Daoy (cell line): Measurements from ENCODE around the gene GGTLC1. TPM values are rescaled to one million over a fixed set of nuclear protein-coding genes. Genes with fewer than 3 reads are reported as not detected.
"Not testable (repeated sequence)": the region's sequence is repeated elsewhere in the genome, so short reads cannot be mapped to it uniquely, and the experiment has no call there.

Experiments
- DNase-seq: peaks from one replicate; pipeline ENCODE4 v3.0.0-alpha.2; 2015; ENCODE audit warnings: low read depth
- total RNA-seq: library from RNA; depleted of rRNA; stranded (reverse); fragments of >200 nt; shearing (Covaris generic); gene quantifications from 2 replicates; pipeline ENCODE4 v1.2.3, GENCODE V29; 2014

GGTLC1 gene
- total RNA-seq, 1 experiment from 2014 or later, result not detected

DNA sequence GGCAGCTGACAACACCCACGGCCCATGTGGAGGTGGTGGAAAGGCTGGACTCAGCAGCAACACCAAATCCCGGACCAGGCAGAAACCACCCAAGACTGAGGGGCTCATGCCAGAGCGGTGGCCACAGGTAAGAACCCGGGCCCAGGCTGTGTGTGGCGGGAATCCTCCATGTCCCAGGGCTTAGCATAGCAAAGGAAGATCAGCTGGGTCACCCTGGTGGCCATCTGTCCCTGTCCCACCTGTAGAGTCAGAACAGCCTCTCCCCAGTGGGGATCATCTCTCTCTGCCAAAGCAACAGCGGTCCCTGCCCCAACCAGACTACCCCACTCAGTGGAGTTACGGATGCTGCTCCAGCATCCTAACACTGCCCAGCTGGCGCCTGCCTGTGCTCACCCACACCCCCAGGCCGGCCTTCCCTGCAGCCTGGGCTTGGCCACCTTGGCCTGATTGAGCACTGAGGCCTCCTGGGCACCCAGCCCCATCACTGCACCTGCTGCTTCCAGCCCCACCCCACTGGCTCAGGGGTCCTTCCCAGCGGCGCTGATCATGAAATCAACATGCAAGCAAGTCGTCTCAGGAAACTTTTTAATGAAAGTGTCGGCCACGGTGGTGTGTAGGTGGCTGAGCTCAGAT lies 5.5 kb upstream of the GGTLC1 start:
- DNase-seq, result not testable (repeated sequence)

DNA sequence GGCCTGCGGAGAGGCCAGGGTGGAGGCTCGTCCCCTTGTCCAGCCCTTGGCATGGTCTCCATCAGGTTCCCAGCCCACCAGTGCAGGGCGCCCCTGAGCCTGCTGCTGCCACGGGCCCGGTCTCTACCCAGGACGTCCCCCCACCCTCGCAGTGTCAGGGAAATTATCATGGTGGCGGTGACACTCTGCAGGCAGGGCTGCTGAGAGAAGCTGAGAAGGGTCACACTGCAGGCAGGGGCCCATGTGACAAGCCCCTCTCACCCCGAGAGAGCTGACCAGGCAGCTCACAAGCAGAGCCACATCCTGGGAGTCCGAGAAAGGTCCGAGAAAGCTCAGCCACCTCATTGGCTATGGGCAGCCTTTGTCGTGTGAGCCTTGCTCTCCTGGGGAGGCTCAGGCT lies 4.9 kb upstream of the GGTLC1 start:
- DNase-seq, result not testable (repeated sequence)

DNA sequence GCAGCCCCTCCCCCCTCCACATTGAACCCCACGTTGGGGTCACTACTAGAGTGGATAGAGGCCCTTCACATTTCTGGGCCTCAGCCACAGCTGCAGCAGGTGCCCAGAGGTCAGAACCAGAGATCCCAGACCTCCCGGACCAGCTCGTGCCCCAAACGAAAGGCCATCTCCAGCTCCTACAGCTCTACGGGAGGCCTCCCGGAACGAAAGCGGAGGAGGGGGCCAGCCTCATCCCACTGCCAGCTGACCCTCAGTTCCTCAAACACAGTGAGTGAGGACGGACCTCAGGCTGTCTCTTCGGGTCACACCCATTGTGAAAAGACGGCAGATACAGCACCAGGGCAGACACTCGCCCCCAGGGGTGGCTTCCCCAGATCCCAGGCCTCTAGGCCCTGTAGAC lies 1.7 kb upstream of the GGTLC1 start:
- DNase-seq, result not testable (repeated sequence)

DNA sequence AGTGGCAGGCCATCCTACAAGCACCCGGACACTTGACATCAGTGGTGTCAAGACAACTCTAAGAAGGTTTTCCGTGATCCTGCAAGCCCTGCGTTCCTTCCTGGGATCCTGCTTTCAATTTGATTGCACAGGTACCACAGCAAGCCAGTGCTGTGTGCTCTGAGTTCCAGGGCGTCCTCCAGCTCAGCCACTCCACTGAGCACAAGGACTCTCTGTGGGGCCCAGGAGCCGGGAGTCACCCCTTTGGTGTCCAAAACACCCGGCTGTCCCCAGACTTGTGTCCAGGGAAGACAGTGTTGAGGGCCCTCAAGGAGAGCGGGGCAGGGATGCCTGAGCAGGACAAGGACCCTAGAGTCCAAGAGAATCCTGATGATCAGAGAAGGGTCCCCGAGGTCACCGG lies 387 bp upstream of the GGTLC1 start:
- DNase-seq, result not testable (repeated sequence)

DNA sequence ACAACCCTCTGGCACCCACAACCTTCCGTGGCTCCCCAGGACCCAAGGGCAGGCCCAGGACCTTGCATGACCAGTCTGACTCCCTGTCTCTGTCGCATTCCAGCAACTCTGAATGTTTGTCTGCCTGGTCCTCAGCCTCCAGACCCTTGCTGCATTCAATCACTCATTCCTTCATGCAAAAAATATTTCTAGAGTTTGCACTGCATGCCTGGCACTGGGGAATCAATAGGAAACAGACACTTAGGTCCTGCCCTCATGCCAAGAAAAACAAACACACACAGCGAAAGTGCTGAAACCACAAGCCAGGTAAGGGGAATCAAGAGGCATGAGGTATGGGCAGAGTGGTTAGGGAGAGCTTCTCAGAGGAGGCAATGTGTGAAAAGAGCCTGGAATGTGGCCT lies 1.9 kb downstream of the GGTLC1 start:
- DNase-seq, result not testable (repeated sequence)

DNA sequence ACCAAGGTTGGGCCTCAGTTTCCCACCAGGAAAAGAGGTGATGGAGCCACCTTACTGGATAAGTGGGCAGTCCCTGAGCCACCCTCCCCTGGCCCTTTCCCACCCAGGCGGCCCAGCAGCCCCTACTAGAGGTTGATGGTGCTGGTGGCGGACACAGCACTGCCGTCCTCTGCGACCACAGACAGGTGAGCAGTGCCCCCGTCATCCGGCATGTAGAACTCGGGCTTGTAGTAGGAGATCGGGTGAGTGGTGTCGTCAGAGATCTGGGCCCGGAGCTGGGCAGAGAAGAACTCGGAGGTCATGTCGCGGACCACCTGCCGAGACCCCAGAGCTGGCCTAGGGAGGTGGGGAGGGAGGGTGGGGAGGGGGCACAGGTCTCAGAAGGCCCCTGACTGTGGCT lies 2.3 kb downstream of the GGTLC1 start:
- DNase-seq, result not testable (repeated sequence)

DNA sequence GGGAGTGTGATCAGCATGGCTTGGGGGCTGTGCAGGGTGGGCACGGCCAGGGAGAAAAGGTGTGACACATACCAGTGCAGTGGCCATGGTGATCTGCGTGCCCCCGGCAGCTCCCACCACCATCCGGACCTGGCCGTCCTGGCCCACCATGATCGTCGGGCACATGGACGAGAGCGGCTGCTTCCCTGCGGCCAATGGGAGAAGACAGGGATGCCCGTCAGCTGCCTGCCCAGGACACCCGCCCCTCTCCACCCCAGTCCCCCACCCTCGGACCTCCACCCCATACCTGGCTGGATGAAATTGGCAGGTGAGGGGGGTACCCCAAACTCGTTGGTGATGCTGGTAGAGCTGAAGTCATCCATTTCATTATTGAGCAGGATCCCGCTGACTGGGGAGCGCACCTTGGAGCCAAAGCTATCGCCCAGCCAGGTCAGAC lies 2.8 kb downstream of the GGTLC1 start:
- DNase-seq, result not testable (repeated sequence)

DNA sequence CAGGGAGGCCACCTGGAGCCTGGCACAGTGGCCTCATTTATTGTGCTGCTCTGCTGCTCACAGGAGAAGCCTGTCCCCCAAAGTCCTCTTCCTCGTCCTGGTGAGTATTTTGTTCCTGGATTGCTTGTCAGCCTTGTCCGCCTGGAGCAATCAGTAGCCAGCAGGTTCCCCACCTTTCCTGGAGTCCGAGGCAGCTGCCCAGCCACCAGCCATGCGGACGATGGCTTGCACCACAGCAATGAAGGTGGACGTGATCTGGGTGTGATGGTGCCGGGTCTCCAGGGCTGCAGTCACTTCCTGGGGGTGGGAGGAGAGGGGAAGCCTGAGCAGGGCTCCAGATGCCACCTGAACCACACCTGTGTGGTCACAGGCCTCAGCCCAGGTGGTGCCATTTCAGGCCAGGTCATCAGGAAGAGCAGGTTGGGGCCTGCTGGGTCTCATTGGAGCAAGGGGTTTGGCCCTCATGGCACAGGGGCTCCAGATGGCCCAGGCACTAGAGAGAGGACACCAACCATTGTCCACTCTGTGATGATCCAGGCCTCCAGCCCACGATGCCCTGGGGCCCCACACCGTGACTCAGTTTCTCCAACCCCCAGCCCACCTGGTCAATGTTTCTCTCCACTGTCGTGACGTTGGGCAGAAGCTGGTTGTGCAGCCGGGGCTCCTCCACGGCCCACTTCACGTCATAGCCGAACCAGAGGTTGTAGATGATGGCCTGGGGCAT lies 3.4 kb downstream of the GGTLC1 start:
- DNase-seq, result not testable (repeated sequence)

DNA sequence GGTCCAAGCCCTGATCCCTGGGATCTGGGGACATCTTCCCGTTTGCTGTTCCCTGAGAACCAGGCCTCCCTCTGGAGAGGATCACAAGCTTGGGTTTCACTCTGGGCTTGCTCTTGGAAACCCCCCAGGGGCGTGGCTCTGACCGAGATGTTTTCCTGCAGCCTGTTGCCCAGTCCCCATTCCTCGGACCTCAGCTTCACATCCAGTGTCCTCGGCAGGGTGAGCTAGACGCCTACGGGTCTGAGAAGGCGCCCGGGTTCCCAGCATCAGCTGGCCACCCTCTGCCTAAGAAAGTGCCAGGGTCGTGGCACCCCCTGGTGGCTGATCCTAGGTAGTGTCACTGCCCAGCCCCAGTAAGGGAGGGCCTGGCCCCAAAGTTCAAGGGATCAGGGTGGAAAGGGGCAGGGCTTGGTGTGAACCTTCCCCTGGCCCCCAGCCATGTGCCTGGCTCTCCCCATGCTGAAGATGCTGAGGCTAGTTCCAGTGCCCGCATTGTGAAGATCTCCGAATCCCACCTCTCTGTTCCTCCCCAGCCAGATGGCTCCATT lies 4.0 kb downstream of the GGTLC1 start:
- DNase-seq, result not testable (repeated sequence)

DNA sequence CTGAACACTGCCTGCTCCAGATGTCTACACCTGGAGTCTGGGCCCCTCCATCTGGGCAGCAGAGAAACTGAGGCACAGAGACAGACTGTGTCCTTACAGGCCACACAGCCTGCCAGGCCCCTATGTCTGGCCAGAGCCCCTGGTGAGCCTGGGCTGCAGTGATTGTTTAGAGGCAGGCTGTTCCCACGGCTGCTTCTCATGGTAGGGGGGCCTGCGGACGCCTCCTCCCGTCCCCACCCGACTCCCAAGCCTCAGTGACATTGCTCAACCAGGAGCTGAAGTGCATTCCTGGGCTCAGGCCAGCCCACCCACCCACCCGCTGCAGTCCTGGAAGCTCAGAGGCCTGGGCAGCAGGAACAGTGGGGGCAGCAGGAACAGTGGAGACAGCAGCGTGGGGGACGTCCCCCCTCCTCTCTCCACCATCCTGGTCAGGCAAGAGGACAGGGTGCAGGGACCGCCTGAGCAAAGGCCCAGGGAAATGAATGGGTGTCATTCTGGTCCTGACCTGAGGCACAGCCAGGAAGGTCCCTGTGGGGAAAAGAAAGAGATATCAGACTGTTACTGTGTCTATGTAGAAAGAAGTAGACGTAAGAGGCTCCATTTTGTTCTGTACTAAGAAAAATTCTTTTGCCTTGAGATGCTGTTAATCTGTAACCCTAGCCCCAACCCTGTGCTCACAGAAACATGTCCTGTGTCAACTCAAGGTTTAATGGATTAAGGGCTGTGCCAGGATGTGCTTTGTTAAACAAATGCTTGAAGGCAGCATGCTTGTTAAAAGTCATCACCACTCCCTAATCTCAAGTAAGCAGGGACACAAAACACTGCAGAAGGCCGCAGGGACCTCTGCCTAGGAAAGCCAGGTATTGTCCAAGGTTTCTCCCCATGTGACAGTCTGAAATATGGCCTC lies 6.2 kb downstream of the GGTLC1 start:
- DNase-seq, result not testable (repeated sequence)

DNA sequence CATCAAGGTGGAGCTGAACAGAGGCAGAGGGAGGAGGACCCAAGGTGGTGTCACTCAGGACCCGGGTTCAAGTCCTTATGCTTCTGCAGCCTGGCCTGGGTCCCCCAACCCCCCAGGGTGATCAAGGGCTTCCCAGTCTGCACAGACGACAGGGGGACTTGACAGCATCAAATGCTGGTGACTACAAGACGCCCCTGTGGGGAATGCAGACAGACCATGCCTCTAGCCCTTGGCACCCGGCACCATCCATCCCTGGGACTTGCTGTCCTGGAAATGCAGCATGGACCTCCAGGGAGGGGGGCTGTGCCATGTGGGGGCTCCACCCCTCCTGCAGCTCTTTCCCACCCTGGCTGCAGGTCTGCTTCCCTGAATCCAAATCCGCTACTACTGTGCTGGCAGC lies 7.1 kb downstream of the GGTLC1 start:
- not testable (repeated sequence) for DNase-seq

DNA sequence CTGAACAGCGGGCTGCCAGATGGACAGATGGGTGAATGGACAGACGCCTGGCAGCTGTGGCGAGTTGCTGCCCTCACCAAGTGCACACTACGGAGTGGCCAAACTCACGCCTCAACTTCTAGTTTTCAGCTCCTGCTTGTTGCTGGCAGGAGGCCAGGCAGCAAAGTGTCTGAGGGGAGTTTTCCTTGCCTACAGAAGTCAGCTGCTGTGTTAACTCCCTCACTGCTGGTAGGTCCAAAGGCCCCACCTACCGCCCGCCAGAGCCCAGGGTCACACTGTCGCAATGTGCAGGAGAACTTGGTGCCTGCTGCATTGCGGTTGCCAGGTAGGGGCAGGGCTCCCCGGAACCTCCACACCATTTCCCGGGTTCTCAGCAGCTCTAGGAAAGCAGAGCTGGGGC lies 7.6 kb downstream of the GGTLC1 start:
- not testable (repeated sequence) for DNase-seq

DNA sequence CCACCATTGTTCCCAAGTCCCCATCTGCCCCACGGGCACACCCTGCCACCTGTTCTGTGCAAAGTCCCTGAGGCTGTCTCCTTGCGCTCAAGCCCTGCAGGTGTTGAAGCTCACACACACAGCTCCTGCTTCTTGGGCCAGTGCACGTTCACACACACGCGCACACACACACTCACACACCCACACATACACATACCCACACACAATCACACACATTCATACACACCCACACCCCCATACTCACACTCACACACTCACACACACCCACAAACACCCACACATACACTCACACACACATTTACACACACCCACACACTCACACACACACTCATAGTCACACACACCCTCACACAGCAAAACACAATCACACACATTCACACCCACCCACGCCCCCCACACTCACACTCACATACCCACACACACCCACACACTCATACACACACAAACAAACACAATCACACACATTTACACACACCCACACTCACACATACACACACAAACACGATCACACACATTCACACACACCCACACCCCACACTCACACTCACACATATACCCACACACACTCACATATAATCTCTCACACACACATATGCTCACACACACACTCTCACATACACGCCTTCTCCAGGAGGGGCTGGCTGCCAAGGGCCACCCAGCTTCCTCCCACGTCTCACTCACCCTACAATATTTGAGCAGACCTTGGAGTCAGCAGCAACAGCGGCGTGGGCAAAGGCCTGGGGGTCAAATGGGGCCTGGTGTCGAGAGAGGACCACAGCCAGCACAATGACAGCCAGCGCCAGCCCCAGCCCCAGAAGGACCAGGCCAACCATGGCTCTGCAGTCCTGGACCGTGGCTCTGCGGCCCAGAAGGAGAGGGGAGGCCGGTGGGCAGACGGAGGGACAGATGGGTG lies 8.4 kb downstream of the GGTLC1 start:
- DNase-seq, result not testable (repeated sequence)

DNA sequence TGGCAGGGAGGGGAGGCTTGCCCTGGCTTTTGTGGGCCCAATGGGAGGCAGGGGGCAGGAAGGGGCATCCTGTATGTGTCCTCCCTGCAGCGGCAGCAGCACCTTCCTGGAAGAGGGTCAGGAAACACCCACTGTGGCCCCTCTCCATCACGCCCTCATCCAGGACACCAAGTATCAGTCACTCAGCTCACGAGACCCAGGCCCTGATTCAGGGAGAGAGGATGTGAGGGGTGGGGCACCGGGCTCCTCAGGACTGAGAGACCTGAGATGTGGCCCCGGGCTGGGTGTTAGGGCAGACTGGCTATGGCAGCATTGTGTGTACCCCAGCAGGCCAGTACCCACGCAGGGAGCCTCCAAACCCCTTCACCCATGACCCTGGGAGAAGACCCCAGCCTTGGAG lies 9.2 kb downstream of the GGTLC1 start:
- DNase-seq, result not testable (repeated sequence)

DNA sequence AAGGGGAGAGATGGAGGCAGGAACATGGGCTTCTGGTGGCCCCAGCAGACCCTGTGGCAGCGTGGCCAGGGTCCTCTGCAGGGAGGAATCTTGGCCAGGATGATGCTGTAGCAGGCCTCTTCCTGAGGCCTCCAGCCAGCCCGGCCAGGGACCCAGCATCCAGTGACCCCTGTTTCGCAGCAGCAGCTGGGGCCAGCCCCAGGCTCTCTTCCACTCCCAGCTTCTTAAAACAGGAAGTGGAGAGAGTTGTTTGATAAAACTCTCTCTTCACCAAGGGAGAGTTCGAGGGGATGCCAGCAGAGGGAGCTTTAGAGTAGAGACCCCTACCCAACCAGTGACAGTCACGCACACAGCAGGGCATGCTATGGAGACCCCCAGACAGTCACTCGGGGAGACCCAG lies 10.1 kb downstream of the GGTLC1 start:
- DNase-seq, result not testable (repeated sequence)

DNA sequence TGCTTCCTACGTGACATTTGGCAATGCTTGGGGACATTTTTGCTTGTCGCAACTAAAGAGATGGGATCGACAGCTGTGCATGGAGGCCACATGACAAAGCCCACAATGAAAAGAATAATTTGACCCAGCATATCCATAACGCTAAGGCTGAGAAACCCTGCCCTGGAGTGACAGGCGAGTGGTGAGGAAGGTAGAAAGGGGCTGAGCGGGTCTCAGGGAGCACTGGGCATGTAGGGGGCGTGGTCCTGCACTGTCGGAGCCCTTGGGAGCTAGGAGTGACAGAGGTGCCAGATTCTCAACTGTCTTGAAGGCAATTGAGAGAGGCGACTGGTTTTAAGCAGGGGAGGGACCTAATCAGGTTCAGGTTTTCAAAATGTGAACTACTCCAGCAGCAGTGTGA lies 13.6 kb downstream of the GGTLC1 start:
- DNase-seq, result no peak

DNA sequence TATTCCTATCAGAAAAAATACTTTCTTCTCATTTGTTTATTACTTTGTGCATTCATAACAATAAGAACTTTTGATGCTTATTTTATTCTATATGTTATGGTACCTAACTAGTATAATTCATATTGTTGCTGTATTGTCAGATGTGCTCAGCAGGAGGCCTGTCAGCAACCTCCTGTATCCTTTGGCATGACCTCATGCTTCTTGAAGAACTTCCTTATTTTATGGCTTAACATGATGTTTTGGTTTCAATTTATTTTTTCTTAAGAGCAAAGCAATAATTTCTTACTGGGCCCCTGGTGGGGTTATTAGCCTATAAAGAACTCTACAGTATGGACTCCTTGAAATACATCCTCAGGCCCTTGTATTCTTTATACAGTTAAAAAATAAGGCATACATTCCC lies 17.3 kb downstream of the GGTLC1 start:
- DNase-seq, result no peak

DNA sequence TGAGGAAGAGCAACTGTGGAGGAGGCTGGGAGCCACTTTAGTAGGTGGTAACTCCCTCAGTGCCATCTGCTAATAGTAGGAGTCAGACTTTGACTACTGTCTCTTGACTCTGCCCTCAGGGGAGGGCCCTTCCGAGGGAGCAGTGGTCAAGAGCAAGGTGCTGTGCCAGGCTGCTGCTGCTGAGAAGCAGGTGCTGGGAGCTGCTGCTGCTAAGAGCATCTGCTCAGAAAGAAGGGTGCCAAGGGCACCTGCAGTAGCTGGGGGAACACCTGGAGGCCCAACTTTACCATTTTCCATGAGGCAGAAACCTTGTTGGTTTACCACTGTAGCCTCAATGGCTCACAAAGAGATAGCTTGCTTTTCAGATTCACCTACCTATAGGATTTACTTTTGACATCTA lies 18.5 kb downstream of the GGTLC1 start:
- DNase-seq, result no peak

DNA sequence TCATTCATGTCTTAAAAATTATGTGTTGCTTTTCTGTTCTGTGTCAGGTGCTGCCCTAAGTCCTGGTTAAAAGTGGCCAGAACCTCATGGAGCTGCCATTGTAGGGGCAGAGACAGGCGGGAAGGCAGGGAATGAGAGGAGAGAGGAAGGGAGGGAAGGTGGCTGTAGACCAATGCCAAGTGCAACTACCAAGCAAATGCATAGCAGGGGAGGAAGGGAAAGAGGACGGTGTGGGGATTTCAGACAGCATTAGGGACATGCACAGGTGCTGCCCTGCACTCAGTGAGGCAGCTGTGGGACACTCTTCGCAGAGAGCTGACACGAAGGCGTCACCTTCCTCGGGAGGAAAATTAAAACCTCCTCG lies 21.0 kb downstream of the GGTLC1 start:
- DNase-seq, result no peak

DNA sequence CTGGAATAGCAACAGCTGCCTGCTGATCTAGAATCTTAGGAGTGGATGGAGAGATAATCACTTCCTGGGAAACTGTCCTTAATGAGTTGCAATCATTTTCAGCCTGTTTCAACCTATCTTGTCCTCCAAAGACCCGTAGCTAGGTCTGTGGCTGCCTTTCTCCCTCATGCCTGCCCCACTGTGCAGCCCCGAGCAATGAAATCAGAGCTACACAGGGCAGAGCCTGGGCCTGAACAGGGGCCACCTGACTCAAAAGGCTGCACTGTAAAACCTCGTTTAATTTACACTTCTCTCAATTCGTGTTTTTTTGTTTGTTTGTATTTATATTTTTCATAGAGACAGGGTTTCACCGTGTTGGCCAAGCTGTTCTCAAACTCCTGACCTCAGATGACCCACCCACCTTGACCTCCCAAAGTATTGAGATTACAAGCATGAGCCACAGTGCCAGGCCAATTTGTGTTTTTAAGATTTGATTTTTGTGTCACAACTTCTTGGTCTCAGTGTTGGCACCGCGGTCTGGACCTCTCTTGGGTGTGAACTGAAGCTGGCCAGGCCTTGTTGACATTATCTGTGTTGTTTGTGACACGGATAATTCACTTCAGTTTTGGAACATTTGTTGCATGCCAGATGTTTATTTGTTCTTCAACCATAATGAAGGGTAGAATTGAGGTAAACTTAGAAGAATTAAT lies 21.5 kb downstream of the GGTLC1 start:
- no peak for DNase-seq
